Neural cell (in vitro differentiated cells): Measurements from ENCODE around the gene CEP85. TPM values are rescaled to one million over a fixed set of nuclear protein-coding genes. Genes with fewer than 3 reads are reported as not detected.

Source experiments
- H2AFZ ChIP-seq: fragments of 200-600, 300-800 bp; sonication (generic), shearing (Covaris generic); 2 replicates; pipeline ENCODE4 v1.6.0; 2014; ENCODE audit warnings: low read depth, mild to moderate bottlenecking, antibody characterized with exemption, low read length, moderate library complexity
- H3F3A ChIP-seq: fragments of 200-600 bp; shearing (Covaris generic); 2 replicates; pipeline ENCODE4 v1.6.1; 2016; ENCODE audit warnings: mild to moderate bottlenecking, moderate library complexity, mixed read lengths, antibody characterized with exemption, low read length; ENCODE audit not compliant: insufficient read depth, poor library complexity, severe bottlenecking
- H3K27ac ChIP-seq: fragments of 200-600, 300-800 bp; sonication (generic), shearing (Covaris generic); 2 replicates; pipeline ENCODE4 v1.5.1; 2014; ENCODE audit warnings: mild to moderate bottlenecking, low read length, moderate library complexity
- H3K27me3 ChIP-seq: fragments of 300-800, 200-600 bp; sonication (generic), shearing (Covaris generic); 2 replicates; pipeline ENCODE4 v1.6.0; 2014; ENCODE audit warnings: mild to moderate bottlenecking, low read depth, low read length, moderate library complexity; ENCODE audit not compliant: insufficient read depth
- H3K36me3 ChIP-seq: fragments of 300-800, 200-600 bp; sonication (generic), shearing (Covaris generic); 2 replicates; pipeline ENCODE4 v1.5.1; 2014; ENCODE audit warnings: mild to moderate bottlenecking, antibody characterized with exemption, low read length, moderate library complexity; ENCODE audit not compliant: insufficient read depth
- H3K4me2 ChIP-seq: fragments of 300-800, 200-600 bp; sonication (generic), shearing (Covaris generic); 2 replicates; pipeline ENCODE4 v1.6.0; 2014; ENCODE audit warnings: mild to moderate bottlenecking, low read length
- H3K4me3 ChIP-seq: fragments of 300-800, 200-600 bp; sonication (generic), shearing (Covaris generic); 2 replicates; pipeline ENCODE4 v1.5.1; 2014; ENCODE audit warnings: mild to moderate bottlenecking, low read length, moderate library complexity
- H3K79me2 ChIP-seq: fragments of 200-600 bp; shearing (Covaris generic); replicated peaks from 2 replicates; pipeline ENCODE4 v1.6.0; 2014; ENCODE audit warnings: mild to moderate bottlenecking, low read length, moderate library complexity; ENCODE audit not compliant: insufficient read depth
- H3K9ac ChIP-seq: fragments of 300-800, 200-600 bp; sonication (generic), shearing (Covaris generic); 2 replicates; pipeline ENCODE4 v1.6.1; 2016; ENCODE audit warnings: mild to moderate bottlenecking, low read length, mixed read lengths
- H3K9me2 ChIP-seq: fragments of 200-600 bp; shearing (Covaris generic); 2 replicates; pipeline ENCODE4 v1.6.1; 2016; ENCODE audit warnings: mild to moderate bottlenecking, low read length, mixed read lengths; ENCODE audit not compliant: insufficient read depth
- H3K9me3 ChIP-seq: fragments of 200-600, 300-800 bp; sonication (generic), shearing (Covaris generic); 2 replicates; pipeline ENCODE4 v1.6.1; 2016; ENCODE audit warnings: mild to moderate bottlenecking, mixed run types, low read length, moderate library complexity, mixed read lengths
- H4K20me1 ChIP-seq: fragments of 200-600 bp; shearing (Covaris generic); 2 replicates; pipeline ENCODE4 v1.6.1; 2016; ENCODE audit warnings: mild to moderate bottlenecking, mixed run types; ENCODE audit not compliant: insufficient read depth
- CTCF ChIP-seq: fragments of 450-650 bp; IDR thresholded peaks from 2 replicates; pipeline ENCODE4 v1.5.1; 2014; ENCODE audit warnings: antibody characterized with exemption, mild to moderate bottlenecking, moderate library complexity; ENCODE audit not compliant: poor library complexity, severe bottlenecking
- EP300 ChIP-seq: fragments of 450-650 bp; conservative IDR thresholded peaks from 2 replicates; pipeline ENCODE4 v1.6.1; 2014; ENCODE audit warnings: antibody characterized with exemption, mild to moderate bottlenecking, moderate library complexity; ENCODE audit not compliant: poor library complexity, severe bottlenecking
- EZH2 ChIP-seq: fragments of 200-600, 300-800 bp; shearing (Covaris generic), sonication (generic); IDR thresholded peaks from 2 replicates; pipeline ENCODE4 v1.6.1; 2014; ENCODE audit warnings: antibody characterized with exemption, low read length, borderline replicate concordance, mild to moderate bottlenecking; ENCODE audit not compliant: insufficient read depth, poor library complexity, severe bottlenecking
- MXI1 ChIP-seq: fragments of 450-650 bp; conservative IDR thresholded peaks from 2 replicates; pipeline ENCODE4 v1.6.1; 2014; ENCODE audit warnings: antibody characterized with exemption, mild to moderate bottlenecking; ENCODE audit not compliant: poor library complexity, severe bottlenecking
- POLR2AphosphoS5 ChIP-seq: IDR thresholded peaks from 2 replicates; pipeline ENCODE4 v1.6.1; 2012
- RAD21 ChIP-seq: fragments of 450-650 bp; conservative IDR thresholded peaks from 2 replicates; pipeline ENCODE4 v1.6.1; 2014; ENCODE audit warnings: antibody characterized with exemption, mild to moderate bottlenecking, moderate library complexity
- REST ChIP-seq: IDR thresholded peaks from 2 replicates; pipeline ENCODE4 v1.6.1; 2012; ENCODE audit warnings: borderline replicate concordance
- SMC3 ChIP-seq: fragments of 450-650 bp; conservative IDR thresholded peaks from 2 replicates; pipeline ENCODE4 v1.6.1; 2014; ENCODE audit warnings: antibody characterized with exemption, mild to moderate bottlenecking, moderate library complexity; ENCODE audit not compliant: poor library complexity
- TAF1 ChIP-seq: IDR thresholded peaks from 2 replicates; pipeline ENCODE4 v1.6.1; 2012; ENCODE audit warnings: low read depth
- polyA plus RNA-seq: library from polyadenylated mRNA; depleted of rRNA; stranded (reverse); fragments of >200 nt; gene quantifications from 2 replicates; pipeline ENCODE4 v1.2.3, GENCODE V29; 2014

The CEP85 gene
- polyA plus RNA-seq, 1 donor from 2014 or later, result 20.5 TPM

DNA sequence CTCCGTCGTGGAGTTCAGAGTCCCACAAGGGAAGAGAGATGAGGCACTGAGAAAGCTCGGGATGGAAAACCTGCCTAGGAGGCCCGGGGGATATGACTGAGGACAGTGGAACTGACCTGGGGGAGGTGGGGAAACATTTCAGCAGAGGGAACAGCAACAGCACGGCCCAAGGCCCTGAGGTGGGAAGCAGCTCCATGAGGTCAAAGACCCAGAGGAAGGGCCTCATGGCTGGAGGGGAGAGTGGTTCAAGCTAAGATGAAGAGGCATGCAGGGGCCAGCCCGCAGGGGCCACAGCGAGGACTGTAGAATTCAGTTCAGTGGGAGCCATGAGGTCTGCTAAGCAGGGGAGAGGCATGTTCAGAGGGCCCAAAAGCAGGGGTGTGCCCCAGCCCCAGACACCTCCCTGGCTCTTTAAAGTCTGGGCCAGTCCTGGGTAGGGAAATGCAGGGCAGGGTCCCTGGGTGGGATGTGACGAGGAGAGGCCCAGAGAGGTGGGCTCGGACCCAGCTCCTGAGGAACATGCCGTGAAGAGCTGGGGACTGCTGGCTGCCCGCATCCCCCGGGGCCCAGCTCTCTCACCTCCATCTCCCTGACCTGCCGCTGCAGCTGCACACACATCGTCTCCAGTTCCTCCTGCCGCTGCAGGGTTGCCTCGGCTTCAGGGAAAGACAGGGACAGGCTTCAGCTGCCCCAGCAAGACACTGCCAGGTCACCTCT is 62.5 kb downstream of the CEP85 start:
- Histone ChIP-seq H3K9ac (no peak overlapping the region), H2AFZ (no peak overlapping the region), H4K20me1 (no peaks in the 10 kb centered on the region), H3K79me2 (no peaks in the 10 kb centered on the region), H3K9me2 (no peaks in the 10 kb centered on the region), H3K4me2 (no peak overlapping the region), H3K27me3 (no peaks in the 10 kb centered on the region), H3K4me3 (no peak overlapping the region), H3K27ac (no peak overlapping the region), H3K36me3 (no peaks in the 10 kb centered on the region), H3K9me3 (no peaks in the 10 kb centered on the region), H3F3A (no peaks in the 10 kb centered on the region)
- no peak for TF ChIP-seq SMC3
- TF ChIP-seq EZH2, result no peak
- no peak for TF ChIP-seq RAD21
- no peak for TF ChIP-seq EP300

- no peaks in the 10 kb centered on the region for H3F3A ChIP-seq
- no peaks in the 10 kb centered on the region for H3K9me2 ChIP-seq
- no peaks in the 10 kb centered on the region for H4K20me1 ChIP-seq
- no peak overlapping the region for H3K27ac ChIP-seq
- H3K36me3 ChIP-seq, result no peaks in the 10 kb centered on the region
- no peaks in the 10 kb centered on the region for H3K27me3 ChIP-seq
- H3K4me2 ChIP-seq, result no peak overlapping the region
- H3K4me3 ChIP-seq, result no peak overlapping the region
- TF ChIP-seq MXI1 (no peak), TAF1 (no peak), REST (no peak), SMC3 (no peak), RAD21 (no peak), EP300 (no peak), CTCF (no peak), POLR2AphosphoS5 (no peak), EZH2 (no peak)
- no peak overlapping the region for H2AFZ ChIP-seq
- H3K79me2 ChIP-seq, result no peaks in the 10 kb centered on the region
- H3K9ac ChIP-seq, result no peak overlapping the region
- no peaks in the 10 kb centered on the region for H3K9me3 ChIP-seq
Measured at GRCh38 chr1:26297057-26297790, 63.2 kb downstream of the CEP85 start.
